CD1c-positive myeloid dendritic cell (primary cell): ENCODE results near the gene COPA.

Source experiments
- DNase-seq: peaks from one replicate; pipeline ENCODE4 v3.0.0-alpha.2; 2016; ENCODE audit errors: extremely low spot score

The COPA gene

GRCh38 chr1:160363010-160363409 is 20.0 kb upstream of the COPA start:
- DNase-seq: no peak

DNA sequence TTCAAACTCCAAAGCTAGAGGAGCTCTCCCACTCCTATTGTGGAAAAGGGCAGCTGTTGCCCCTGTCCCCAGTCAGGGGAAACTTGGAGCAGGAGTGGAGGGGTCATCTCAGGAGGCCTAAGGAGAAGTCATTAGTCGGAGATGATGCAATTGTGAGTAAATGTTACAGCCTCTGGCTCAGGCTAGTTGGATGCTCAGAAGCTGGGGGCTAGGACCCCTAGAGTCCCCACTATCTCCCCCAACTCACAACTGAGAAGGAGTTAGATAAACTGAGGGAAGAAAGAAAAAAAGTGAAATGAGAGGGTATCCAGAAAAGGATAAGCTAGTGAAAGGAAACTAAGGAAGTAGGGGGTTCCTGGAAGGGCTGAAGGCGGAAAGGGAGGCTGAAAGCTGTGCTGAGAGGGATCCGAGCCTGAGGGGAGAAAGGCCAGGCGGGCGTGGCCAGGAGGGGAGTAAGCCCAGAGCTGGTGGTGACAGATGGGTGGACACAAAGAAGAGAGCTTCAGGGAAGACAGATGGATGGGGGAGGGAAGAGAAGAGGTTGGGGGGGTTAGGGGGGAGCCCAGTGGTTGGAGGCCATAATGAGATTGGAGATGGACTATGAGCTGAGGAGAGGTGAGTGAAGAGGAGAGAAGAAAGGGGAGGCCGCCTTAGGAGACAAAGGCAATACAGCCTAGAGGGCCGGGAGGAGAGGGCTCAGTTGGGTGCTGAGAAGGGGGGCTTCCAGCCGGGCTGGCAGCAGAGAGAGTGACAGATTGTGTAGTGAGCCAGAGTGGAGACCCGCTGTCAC is 19.3 kb upstream of the COPA start:
- no peak for DNase-seq

DNA sequence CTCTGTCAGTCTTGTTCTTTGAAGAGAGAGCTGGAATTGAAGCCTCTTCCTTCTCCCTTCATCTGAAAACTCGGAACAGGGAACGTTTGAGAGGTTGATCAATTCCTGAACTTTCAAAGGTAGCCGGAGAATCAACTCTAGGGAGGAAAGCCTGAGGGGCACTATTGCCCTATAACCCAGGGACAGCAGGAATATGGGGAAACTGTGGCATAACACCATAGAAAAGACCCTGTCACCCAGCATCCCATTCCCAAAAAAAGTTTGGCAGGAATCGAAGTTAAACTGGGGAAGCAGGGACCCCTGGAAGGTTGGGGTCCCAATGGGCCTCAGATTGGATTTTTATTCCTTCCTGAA is 18.7 kb upstream of the COPA start:
- DNase-seq: no peak

DNA sequence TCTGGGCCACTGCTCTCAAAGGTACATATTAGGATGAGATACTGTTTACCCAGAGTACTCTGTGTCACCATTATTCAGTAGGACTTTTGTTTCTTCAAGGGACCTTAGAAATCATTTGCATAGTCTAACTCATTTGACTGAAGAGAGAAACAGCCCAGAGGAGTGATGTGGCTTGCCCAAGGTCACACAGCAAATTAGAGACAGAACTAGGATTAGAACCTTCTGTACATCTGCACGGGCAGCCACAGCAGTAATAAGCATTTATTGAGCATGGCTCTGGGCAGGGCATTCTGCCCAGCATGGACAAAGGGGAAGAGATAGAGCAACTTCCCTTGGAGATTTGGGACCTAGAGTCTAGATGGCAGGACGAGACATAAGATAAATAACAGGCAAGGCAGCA is 18.1 kb upstream of the COPA start:
- DNase-seq: no peak

GRCh38 chr1:160360227-160360695 is 17.2 kb upstream of the COPA start:
- no peak for DNase-seq

DNA sequence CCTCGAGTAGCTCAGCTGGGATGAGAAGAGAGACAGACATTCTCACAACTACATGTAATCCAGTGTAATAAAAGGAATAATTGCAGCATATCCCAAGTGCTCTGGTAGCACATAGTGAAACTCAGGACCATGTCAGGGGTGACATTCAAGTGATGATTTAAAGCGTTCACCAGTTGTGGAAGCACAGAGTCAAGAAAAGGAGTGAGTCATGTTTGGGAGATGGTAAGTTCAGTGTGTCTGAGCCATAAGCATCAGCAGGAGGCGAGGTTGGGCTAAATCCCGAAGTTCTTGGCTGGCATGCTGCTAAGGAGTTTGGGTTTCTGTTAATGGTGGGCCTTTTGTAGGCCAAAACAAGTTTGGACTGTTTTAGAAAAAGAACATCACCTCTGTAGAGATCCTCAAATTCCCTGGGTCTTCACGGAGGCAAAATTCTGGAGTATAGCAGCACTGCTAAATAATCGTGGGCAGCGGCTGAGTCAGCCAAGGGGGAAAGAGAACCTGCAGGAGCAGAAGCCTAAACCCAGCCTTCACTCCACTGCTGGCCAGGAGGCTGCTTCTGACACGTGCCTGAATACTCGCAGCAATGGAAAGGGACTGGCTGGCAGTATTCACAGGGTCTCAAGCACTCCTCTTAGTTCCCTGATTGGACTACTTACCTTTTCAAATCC is 16.6 kb upstream of the COPA start:
- DNase-seq: no peak

GRCh38 chr1:160358073-160358472 is 15.0 kb upstream of the COPA start:
- no peak for DNase-seq

DNA sequence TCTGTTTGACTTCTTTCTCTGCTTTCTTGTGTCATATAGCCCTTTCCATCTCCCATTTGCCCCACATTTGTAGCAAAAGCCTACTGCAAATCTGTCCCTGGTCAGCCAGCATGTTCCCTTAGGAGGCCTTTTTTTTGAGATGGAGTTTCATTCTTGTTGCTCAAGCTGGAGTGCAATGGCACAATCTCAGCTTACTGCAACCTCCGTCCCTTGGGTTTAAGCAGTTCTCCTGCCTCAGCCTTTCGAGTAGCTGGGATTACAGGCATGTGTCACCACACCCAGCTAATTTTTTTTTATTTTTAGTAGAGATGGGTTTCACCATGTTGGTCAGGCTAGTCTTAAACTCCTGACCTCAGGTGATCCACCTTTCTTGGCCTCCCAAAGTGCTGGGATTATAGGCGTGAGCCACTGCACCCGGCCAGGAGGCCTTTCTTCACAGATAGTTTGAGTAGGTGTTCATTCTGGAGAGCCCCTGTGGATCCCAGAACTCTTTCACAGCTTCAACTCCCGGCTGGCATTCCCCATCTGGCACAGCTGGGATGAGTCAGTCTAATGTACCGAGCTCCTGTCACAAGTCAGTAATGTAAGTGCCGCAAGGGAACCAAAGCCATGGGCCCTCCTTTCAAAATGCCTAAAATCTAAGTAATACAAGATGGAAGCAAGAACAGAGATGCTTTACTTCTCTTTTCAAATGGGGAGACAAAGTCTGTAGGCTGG is 14.4 kb upstream of the COPA start:
- DNase-seq: no peak

- peak; percentile 48 for DNase-seq
These were observed 11.4 kb upstream of the COPA start for GRCh38 chr1:160354388-160354985.

DNA sequence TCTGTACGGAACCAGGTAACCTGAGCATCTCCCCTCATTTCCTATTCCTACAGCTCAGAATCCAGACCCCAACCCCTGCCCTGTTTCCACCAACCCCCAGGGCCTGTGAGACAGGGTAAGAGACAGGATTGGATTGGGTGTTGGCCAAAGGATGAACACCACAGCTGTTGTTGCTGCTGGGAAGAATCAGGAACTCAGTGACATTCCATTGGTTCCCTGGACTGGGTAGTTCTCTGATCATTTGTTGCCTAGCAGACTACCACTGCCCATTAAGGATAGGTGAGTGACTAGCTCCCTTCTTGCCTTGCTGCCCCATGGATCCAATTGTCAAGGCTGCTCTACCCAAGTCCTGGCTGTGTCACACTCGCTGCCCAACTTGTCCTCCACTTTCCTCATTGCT is 10.2 kb upstream of the COPA start:
- no peak for DNase-seq

DNA sequence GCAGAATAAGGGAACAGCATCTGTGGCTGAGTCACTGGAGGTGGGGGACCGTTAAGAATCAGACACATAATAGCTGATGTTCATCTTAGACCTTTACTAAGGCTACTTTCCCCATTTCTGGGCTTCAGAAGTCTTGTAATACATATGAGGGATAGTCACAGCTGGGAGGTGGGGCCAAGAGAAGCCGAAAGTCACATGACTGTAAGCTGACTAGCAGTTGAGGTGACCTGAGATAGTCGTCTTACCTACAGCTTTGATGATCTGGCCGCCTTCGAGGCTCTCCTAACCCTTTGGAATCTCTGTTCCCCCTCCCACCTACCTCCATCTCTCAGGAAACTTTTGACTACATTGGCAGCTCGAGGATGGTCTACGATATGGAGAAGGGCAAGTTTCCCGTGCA is 9.5 kb upstream of the COPA start:
- no peak for DNase-seq

GRCh38 chr1:160351629-160352028 is 8.6 kb upstream of the COPA start:
- no peak for DNase-seq

DNA sequence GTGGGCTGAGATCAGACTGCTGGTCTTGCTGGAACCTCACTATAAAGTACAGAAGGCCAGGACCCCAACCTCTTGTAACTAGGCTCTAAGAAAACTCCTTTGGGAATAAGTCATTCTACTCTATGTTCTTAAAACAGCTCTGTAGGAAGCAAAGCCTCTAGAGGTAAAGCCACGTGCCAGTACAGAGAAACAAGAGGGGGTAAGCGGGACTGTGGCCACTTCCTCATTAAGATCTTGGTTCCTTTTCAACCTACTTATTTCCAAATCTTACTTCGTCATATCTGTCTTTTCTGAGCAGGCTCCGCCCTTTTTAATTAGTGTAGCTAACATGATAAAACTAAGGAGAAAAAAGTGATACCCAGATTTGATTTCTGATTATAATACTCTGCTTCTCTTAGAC is 3.9 kb upstream of the COPA start:
- DNase-seq: peak; percentile 90

DNA sequence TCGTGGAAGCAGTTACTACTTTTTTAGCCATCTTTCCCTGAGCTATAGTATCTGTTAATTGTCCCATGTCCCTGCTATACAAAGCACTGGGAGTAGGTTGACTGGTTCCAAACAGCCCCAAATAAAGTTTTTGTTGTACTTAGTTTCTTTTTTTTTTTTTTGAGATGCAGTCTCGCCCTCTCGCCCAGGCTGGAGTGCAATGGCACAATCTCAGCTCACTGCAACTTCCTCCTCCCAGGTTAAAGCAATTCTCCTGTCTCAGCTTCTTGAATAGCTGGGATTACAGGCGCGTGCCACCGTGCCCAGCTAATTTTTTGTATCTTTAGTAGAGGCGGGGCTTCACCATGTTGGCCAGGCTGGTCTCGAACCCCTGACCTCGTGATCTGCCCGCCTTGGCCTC is 3.4 kb upstream of the COPA start:
- peak; percentile 67 for DNase-seq

GRCh38 chr1:160344936-160345335 is 1.9 kb upstream of the COPA start:
- no peak for DNase-seq

DNA sequence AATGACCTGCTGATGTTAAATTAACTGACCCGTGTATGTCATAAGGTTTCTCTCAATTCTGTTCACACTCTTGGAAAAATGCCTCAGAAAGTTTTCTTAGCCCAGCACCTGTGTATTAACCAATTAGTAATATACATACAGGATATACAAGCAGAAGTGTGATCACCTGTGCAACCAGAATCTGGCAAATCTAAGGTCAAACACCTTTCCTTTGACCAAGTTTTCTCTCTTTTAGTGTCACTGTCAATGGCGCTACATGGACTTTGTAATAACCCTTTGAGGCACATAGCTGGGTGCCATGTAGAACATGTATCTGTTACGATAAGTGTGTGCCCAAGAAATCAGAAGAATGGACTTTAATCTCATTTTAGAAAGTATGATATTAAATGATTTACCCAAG is 1.2 kb upstream of the COPA start:
- DNase-seq: no peak

DNA sequence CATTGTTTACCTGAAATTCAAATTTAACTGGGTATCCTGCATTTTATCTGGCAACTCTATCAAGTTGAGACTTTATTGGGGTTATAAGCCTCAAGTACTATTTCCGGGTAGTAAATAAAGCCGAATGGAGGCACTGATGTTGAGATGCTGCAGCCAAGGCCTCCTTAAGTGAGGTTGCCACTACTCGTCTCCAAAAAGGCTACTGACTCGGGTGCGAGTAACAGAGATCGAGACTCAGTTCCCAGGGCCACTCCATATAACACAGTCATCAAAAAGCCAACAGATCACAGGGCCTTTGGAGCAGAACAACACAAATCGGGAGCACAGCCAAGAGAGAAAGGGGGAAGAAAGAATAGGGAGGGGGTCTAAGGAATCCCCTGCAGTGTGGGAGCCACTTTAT is 524 bp downstream of the COPA start:
- DNase-seq: no peak

DNA sequence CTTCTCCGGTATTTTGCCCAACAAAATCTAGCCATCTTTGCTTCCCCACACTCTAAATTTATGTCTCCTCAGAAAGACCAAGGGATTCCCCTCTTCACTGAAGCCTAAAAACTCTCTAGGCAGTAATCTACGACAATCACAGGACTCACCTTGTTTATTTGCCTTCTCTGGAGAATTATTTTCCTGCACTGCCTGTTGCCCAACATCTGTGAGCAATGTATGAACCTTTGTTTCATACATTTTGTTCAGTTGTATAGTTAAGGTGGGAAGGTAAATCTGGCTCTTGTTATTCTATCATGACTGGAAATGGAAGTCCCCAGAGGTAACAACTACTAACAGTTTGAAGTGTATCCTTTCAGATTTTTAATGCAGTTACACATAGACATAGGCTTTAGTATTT is 2.2 kb downstream of the COPA start:
- no peak for DNase-seq

- no peak for DNase-seq
These were observed 2.9 kb downstream of the COPA start for GRCh38 chr1:160340146-160340545.

- DNase-seq: peak; percentile 72
These were observed 4.5 kb downstream of the COPA start for GRCh38 chr1:160338580-160338979.

DNA sequence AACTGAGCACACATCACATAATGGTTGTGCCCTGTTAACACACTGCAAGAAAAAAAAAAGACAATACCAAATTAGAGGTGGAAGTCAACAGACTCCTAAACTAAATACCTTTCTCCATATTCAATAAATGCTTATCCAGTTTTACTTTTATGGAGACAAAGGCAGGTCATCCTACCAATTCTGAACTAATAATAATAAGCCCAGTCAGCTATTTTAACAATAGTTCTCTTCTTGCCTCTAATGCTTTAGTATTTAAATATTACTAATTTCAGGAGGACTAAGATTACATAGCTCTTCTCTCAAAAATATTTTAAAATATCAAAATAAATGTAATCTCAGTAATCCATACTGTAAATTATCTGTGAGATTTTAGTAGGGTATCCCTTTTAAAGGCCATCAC is 10.5 kb downstream of the COPA start:
- no peak for DNase-seq

- DNase-seq: no peak
These were observed 12.9 kb downstream of the COPA start for GRCh38 chr1:160330119-160330518.

DNA sequence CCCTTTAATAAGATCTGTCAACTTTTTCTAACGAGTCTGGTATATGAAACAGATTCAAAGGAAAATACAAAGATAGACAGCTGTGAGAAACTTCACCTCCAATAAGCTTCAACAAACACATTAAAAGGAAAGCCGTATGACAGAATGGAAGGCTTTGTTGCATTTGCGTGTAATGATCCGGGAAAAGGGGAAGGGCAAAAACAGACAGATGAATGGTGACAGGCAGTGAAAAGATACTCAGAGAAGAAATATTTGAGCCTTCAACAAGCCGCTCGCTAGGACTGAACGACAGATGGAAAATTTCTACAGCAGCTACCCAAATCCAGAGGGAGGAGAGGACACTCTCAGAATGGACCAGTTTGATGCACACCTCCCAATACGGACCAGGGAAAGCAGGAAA is 14.9 kb downstream of the COPA start:
- no peak for DNase-seq
